ENCODE results near the gene AFAP1.

The AFAP1 gene

GRCh38 chr4:7711307-7711963 is 228.2 kb downstream of the AFAP1 start:
- DNase-seq, result no peak

- no peak for DNase-seq
Observed at GRCh38 chr4:7710576-7711306, 228.9 kb downstream of the AFAP1 start.

GRCh38 chr4:7710126-7710525 is 229.5 kb downstream of the AFAP1 start:
- DNase-seq, result no peak

GRCh38 chr4:7709431-7709830 is 230.2 kb downstream of the AFAP1 start:
- DNase-seq, result no peak

- no peak for DNase-seq
Observed at GRCh38 chr4:7708981-7709380, 230.7 kb downstream of the AFAP1 start.

Measured in inflammatory macrophage (primary cell).